Prostate gland (tissue), 2 donors: ENCODE results near the gene ADAMTS2.

Experiments
- POLR2A ChIP-seq: fragments of 450-650 bp; IDR thresholded peaks from one replicate; pipeline ENCODE4 v1.6.1; 2016; ENCODE audit warnings: antibody characterized with exemption, mild to moderate bottlenecking
- POLR2AphosphoS5 ChIP-seq: sonication (generic); formaldehyde crosslinking; IDR thresholded peaks from one replicate; pipeline ENCODE4 v1.6.1; 2017; ENCODE audit warnings: antibody characterized with exemption
- TF ChIP-seq, protein P1 (sequence below), 4 experiments: fragments of 200-600 bp in 2 of 4; fragments of 450-650 bp in 2 of 4; sonication (generic) in 2 of 4; IDR thresholded peaks; 1 replicate in 3 of 4; 2 replicates in 1 of 4; pipeline ENCODE4 v1.5.1; 2016 to 2019; ENCODE audit warnings: antibody characterized with exemption in 4 of 4, mild to moderate bottlenecking in 2 of 4, moderate library complexity in 2 of 4

DNA sequence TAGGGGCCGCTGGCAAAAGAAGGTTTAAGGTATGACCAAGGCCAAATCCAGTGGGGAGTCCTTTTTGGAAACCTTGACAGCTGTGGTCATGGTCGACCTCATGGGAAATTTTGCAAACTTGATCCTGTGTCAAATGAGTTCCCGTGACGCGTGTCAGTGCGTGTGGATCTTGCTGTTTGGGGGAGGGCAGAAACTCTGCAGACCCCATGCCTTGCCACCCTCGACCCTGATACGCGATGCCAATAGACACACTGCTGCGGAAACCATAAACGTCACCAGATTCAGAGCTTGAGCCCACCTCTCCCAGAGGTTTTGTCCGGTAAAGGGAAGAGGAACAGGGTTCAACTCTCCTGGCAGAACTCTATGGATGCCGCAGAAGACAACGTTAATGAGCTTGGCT is 104.7 kb downstream of the ADAMTS2 start:
- TF ChIP-seq POLR2AphosphoS5 (no peak), POLR2A (no peak)
- TF ChIP-seq, protein P1, sequence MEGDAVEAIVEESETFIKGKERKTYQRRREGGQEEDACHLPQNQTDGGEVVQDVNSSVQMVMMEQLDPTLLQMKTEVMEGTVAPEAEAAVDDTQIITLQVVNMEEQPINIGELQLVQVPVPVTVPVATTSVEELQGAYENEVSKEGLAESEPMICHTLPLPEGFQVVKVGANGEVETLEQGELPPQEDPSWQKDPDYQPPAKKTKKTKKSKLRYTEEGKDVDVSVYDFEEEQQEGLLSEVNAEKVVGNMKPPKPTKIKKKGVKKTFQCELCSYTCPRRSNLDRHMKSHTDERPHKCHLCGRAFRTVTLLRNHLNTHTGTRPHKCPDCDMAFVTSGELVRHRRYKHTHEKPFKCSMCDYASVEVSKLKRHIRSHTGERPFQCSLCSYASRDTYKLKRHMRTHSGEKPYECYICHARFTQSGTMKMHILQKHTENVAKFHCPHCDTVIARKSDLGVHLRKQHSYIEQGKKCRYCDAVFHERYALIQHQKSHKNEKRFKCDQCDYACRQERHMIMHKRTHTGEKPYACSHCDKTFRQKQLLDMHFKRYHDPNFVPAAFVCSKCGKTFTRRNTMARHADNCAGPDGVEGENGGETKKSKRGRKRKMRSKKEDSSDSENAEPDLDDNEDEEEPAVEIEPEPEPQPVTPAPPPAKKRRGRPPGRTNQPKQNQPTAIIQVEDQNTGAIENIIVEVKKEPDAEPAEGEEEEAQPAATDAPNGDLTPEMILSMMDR (IDR thresholded peaks at IDR 0.05): no peak
